Measurements from ENCODE around the gene DYRK1B.

DYRK1B gene

GRCh38 chr19:39832341-39833083 lies 1.4 kb downstream of the DYRK1B start:
- peak overlapping the region; percentile 98 to 99 for H3K27ac ChIP-seq (ENCODE audit: insufficient read depth in 1 of 2, low read depth in 1 of 2, low read length in 2 of 2, poor library complexity in 1 of 2, severe bottlenecking in 2 of 2)
- CTCF ChIA-PET: no interaction called here
- peak in 1 of 3 donors; percentile 8 for DNase-seq
- WGBS (ENCODE audit: insufficient coverage): 79% methylated on average over 4 of the region's 5 CpGs
- peak overlapping the region in 6 of 7 experiments; percentile 66 to 96 (median 86) for H3K4me3 ChIP-seq (ENCODE audit: control insufficient read depth in 1 of 7, extremely low read depth in 1 of 7, insufficient read depth in 4 of 7, low read depth in 2 of 7, low read length in 6 of 7)
- peaks cover 13 to 74% (median 59%) of the 10 kb centered on the region in 4 experiments for H3K36me3 ChIP-seq (ENCODE audit: control insufficient read depth in 4 of 4, insufficient read depth in 4 of 4, low read length in 3 of 4)
- POLR2A ChIA-PET: interaction anchor here (2.1 kb wide), 1 partner anchor 12 kb away, joined by 8 read pairs; no protein-coding TSS in a partner anchor
- H3K9me3 ChIP-seq (ENCODE audit: control extremely low read depth in 1 of 5, control insufficient read depth in 4 of 5, insufficient read depth in 2 of 5, low read depth in 1 of 5, low read length in 4 of 5): no peaks in the 10 kb centered on the region
- H3K4me1 ChIP-seq (ENCODE audit: control extremely low read depth in 1 of 4, control insufficient read depth in 4 of 4, insufficient read depth in 4 of 4, low read length in 3 of 4): peaks cover 8 to 26% (median 18%) of the 10 kb centered on the region in 4 experiments
- no peaks in the 10 kb centered on the region for H3K27me3 ChIP-seq (replicated peaks in 2 of 5; ENCODE audit: control insufficient read depth in 4 of 5, insufficient read depth in 5 of 5, low read length in 4 of 5)

- WGBS (ENCODE audit: insufficient coverage): 94% methylated on average over 11 of the region's 16 CpGs
- POLR2A ChIA-PET: no interaction called here
- peak overlapping the region in 1 of 7 experiments; percentile 92 for H3K4me3 ChIP-seq (ENCODE audit: control insufficient read depth in 1 of 7, extremely low read depth in 1 of 7, insufficient read depth in 4 of 7, low read depth in 2 of 7, low read length in 6 of 7)
- no peak for DNase-seq
- no peak overlapping the region for H3K27ac ChIP-seq (ENCODE audit: insufficient read depth in 1 of 2, low read depth in 1 of 2, low read length in 2 of 2, poor library complexity in 1 of 2, severe bottlenecking in 2 of 2)
- peaks cover 8 to 26% (median 18%) of the 10 kb centered on the region in 4 experiments for H3K4me1 ChIP-seq (ENCODE audit: control extremely low read depth in 1 of 4, control insufficient read depth in 4 of 4, insufficient read depth in 4 of 4, low read length in 3 of 4)
- CTCF ChIA-PET: no interaction called here
- no peaks in the 10 kb centered on the region for H3K27me3 ChIP-seq (replicated peaks in 2 of 5; ENCODE audit: control insufficient read depth in 4 of 5, insufficient read depth in 5 of 5, low read length in 4 of 5)
- H3K36me3 ChIP-seq (ENCODE audit: control insufficient read depth in 4 of 4, insufficient read depth in 4 of 4, low read length in 3 of 4): peaks cover 13 to 73% (median 56%) of the 10 kb centered on the region in 4 experiments
- no peaks in the 10 kb centered on the region for H3K9me3 ChIP-seq (ENCODE audit: control extremely low read depth in 1 of 5, control insufficient read depth in 4 of 5, insufficient read depth in 2 of 5, low read depth in 1 of 5, low read length in 4 of 5)
These were observed 2.3 kb downstream of the DYRK1B start for GRCh38 chr19:39831679-39832078.

GRCh38 chr19:39830847-39831246 lies 3.1 kb downstream of the DYRK1B start:
- H3K4me1 ChIP-seq (ENCODE audit: control extremely low read depth in 1 of 4, control insufficient read depth in 4 of 4, insufficient read depth in 4 of 4, low read length in 3 of 4): peaks cover 8 to 26% (median 18%) of the 10 kb centered on the region in 4 experiments
- peak overlapping the region in 1 of 2 experiments; percentile 41 for H3K27ac ChIP-seq (ENCODE audit: insufficient read depth in 1 of 2, low read depth in 1 of 2, low read length in 2 of 2, poor library complexity in 1 of 2, severe bottlenecking in 2 of 2)
- no peaks in the 10 kb centered on the region for H3K9me3 ChIP-seq (ENCODE audit: control extremely low read depth in 1 of 5, control insufficient read depth in 4 of 5, insufficient read depth in 2 of 5, low read depth in 1 of 5, low read length in 4 of 5)
- no peak for DNase-seq
- no peaks in the 10 kb centered on the region for H3K27me3 ChIP-seq (replicated peaks in 2 of 5; ENCODE audit: control insufficient read depth in 4 of 5, insufficient read depth in 5 of 5, low read length in 4 of 5)
- H3K36me3 ChIP-seq (ENCODE audit: control insufficient read depth in 4 of 4, insufficient read depth in 4 of 4, low read length in 3 of 4): peaks cover 11 to 73% (median 57%) of the 10 kb centered on the region in 4 experiments
- ChIA-PET CTCF (no interaction called here), POLR2A (no interaction called here)
- no peak overlapping the region for H3K4me3 ChIP-seq (ENCODE audit: control insufficient read depth in 1 of 7, extremely low read depth in 1 of 7, insufficient read depth in 4 of 7, low read depth in 2 of 7, low read length in 6 of 7)

GRCh38 chr19:39830406-39830805 lies 3.6 kb downstream of the DYRK1B start:
- H3K9me3 ChIP-seq (ENCODE audit: control extremely low read depth in 1 of 5, control insufficient read depth in 4 of 5, insufficient read depth in 2 of 5, low read depth in 1 of 5, low read length in 4 of 5): no peaks in the 10 kb centered on the region
- H3K4me1 ChIP-seq (ENCODE audit: control extremely low read depth in 1 of 4, control insufficient read depth in 4 of 4, insufficient read depth in 4 of 4, low read length in 3 of 4): peaks cover 8 to 26% (median 18%) of the 10 kb centered on the region in 4 experiments
- WGBS (ENCODE audit: insufficient coverage): 96% methylated on average over 14 of the region's 18 CpGs
- POLR2A ChIA-PET: no interaction called here
- DNase-seq: no peak
- CTCF ChIA-PET: no interaction called here
- H3K27me3 ChIP-seq (replicated peaks in 2 of 5; ENCODE audit: control insufficient read depth in 4 of 5, insufficient read depth in 5 of 5, low read length in 4 of 5): no peaks in the 10 kb centered on the region
- peak overlapping the region in 1 of 2 experiments; percentile 41 for H3K27ac ChIP-seq (ENCODE audit: insufficient read depth in 1 of 2, low read depth in 1 of 2, low read length in 2 of 2, poor library complexity in 1 of 2, severe bottlenecking in 2 of 2)
- H3K4me3 ChIP-seq (ENCODE audit: control insufficient read depth in 1 of 7, extremely low read depth in 1 of 7, insufficient read depth in 4 of 7, low read depth in 2 of 7, low read length in 6 of 7): no peak overlapping the region
- H3K36me3 ChIP-seq (ENCODE audit: control insufficient read depth in 4 of 4, insufficient read depth in 4 of 4, low read length in 3 of 4): peaks cover 11 to 73% (median 55%) of the 10 kb centered on the region in 4 experiments

- no peak for DNase-seq
- Histone ChIP-seq H3K27me3 (replicated peaks in 2 of 5; ENCODE audit: control insufficient read depth in 4 of 5, insufficient read depth in 5 of 5, low read length in 4 of 5) (no peaks in the 10 kb centered on the region), H3K27ac (ENCODE audit: insufficient read depth in 1 of 2, low read depth in 1 of 2, low read length in 2 of 2, poor library complexity in 1 of 2, severe bottlenecking in 2 of 2) (no peak overlapping the region), H3K4me3 (ENCODE audit: control insufficient read depth in 1 of 7, extremely low read depth in 1 of 7, insufficient read depth in 4 of 7, low read depth in 2 of 7, low read length in 6 of 7) (no peak overlapping the region), H3K36me3 (ENCODE audit: control insufficient read depth in 4 of 4, insufficient read depth in 4 of 4, low read length in 3 of 4) (peaks cover 11 to 71% (median 53%) of the 10 kb centered on the region in 4 experiments), H3K4me1 (ENCODE audit: control extremely low read depth in 1 of 4, control insufficient read depth in 4 of 4, insufficient read depth in 4 of 4, low read length in 3 of 4) (peaks cover 8 to 26% (median 20%) of the 10 kb centered on the region in 4 experiments), H3K9me3 (ENCODE audit: control extremely low read depth in 1 of 5, control insufficient read depth in 4 of 5, insufficient read depth in 2 of 5, low read depth in 1 of 5, low read length in 4 of 5) (no peaks in the 10 kb centered on the region)
- 96% methylated on average over 5 of the region's 10 CpGs for whole genome bisulfite sequencing (ENCODE audit: insufficient coverage)
- CTCF ChIA-PET: no interaction called here
- POLR2A ChIA-PET: no interaction called here
These were observed 4.2 kb downstream of the DYRK1B start for GRCh38 chr19:39829702-39830275.

GRCh38 chr19:39828654-39829032 lies 5.3 kb downstream of the DYRK1B start:
- CTCF ChIA-PET: interaction anchor here (1.2 to 1.3 kb wide), 2 partner anchors 13 to 15 kb away, joined by 4 to 10 read pairs; no protein-coding TSS in a partner anchor
- POLR2A ChIA-PET: no interaction called here
- Histone ChIP-seq H3K27me3 (replicated peaks in 2 of 5; ENCODE audit: control insufficient read depth in 4 of 5, insufficient read depth in 5 of 5, low read length in 4 of 5) (no peaks in the 10 kb centered on the region), H3K27ac (ENCODE audit: insufficient read depth in 1 of 2, low read depth in 1 of 2, low read length in 2 of 2, poor library complexity in 1 of 2, severe bottlenecking in 2 of 2) (no peak overlapping the region), H3K4me1 (ENCODE audit: control extremely low read depth in 1 of 4, control insufficient read depth in 4 of 4, insufficient read depth in 4 of 4, low read length in 3 of 4) (peaks cover 8 to 28% (median 25%) of the 10 kb centered on the region in 4 experiments), H3K4me3 (ENCODE audit: control insufficient read depth in 1 of 7, extremely low read depth in 1 of 7, insufficient read depth in 4 of 7, low read depth in 2 of 7, low read length in 6 of 7) (no peak overlapping the region), H3K9me3 (ENCODE audit: control extremely low read depth in 1 of 5, control insufficient read depth in 4 of 5, insufficient read depth in 2 of 5, low read depth in 1 of 5, low read length in 4 of 5) (no peaks in the 10 kb centered on the region), H3K36me3 (ENCODE audit: control insufficient read depth in 4 of 4, insufficient read depth in 4 of 4, low read length in 3 of 4) (peaks cover 11 to 66% (median 47%) of the 10 kb centered on the region in 4 experiments)
- WGBS (ENCODE audit: insufficient coverage): 100% methylated on average over 4 of the region's 5 CpGs
- DNase-seq: no peak

GRCh38 chr19:39828015-39828653 lies 5.8 kb downstream of the DYRK1B start:
- peaks cover 11 to 66% (median 47%) of the 10 kb centered on the region in 4 experiments for H3K36me3 ChIP-seq (ENCODE audit: control insufficient read depth in 4 of 4, insufficient read depth in 4 of 4, low read length in 3 of 4)

More at GRCh38 chr19:39828015-39828653, 5.8 kb downstream of the DYRK1B start:
- no peak for DNase-seq
- POLR2A ChIA-PET: no interaction called here
- peaks cover 8 to 30% (median 26%) of the 10 kb centered on the region in 4 experiments for H3K4me1 ChIP-seq (ENCODE audit: control extremely low read depth in 1 of 4, control insufficient read depth in 4 of 4, insufficient read depth in 4 of 4, low read length in 3 of 4)
- no peak overlapping the region for H3K4me3 ChIP-seq (ENCODE audit: control insufficient read depth in 1 of 7, extremely low read depth in 1 of 7, insufficient read depth in 4 of 7, low read depth in 2 of 7, low read length in 6 of 7)
- CTCF ChIA-PET: interaction anchor here (1.2 to 1.3 kb wide), 2 partner anchors 14 to 15 kb away, joined by 4 to 10 read pairs; no protein-coding TSS in a partner anchor
- H3K9me3 ChIP-seq (ENCODE audit: control extremely low read depth in 1 of 5, control insufficient read depth in 4 of 5, insufficient read depth in 2 of 5, low read depth in 1 of 5, low read length in 4 of 5): no peaks in the 10 kb centered on the region
- no peaks in the 10 kb centered on the region for H3K27me3 ChIP-seq (replicated peaks in 2 of 5; ENCODE audit: control insufficient read depth in 4 of 5, insufficient read depth in 5 of 5, low read length in 4 of 5)
- WGBS (ENCODE audit: insufficient coverage): 97% methylated on average over 24 of the region's 26 CpGs
- H3K27ac ChIP-seq (ENCODE audit: insufficient read depth in 1 of 2, low read depth in 1 of 2, low read length in 2 of 2, poor library complexity in 1 of 2, severe bottlenecking in 2 of 2): no peak overlapping the region
